Stimulated activated naive CD8-positive, alpha-beta T cell treated with anti-CD3 and anti-CD28 coated beads, Interleukin-15, amount 100 ng/mL, for 72 hours (primary cell): Measurements from ENCODE around the gene LCE4A.
"Not testable (repeated sequence)": the region's sequence is repeated elsewhere in the genome, so short reads cannot be mapped to it uniquely, and the experiment has no call there.

Source experiments
- ATAC-seq: fragments of 150-1000 bp; cut with Tn5 transposase; 2 replicates; pipeline ENCODE4 v1.10.0; 2021; ENCODE audit warnings: mild to moderate bottlenecking, moderate library complexity
- DNase-seq, 2 donors: peaks; one replicate each; pipeline ENCODE4 v3.0.0; 2021 to 2022
- H3K27ac Mint-ChIP-seq, 2 donors: one replicate each; pipeline ENCODE4 v1.8.0; 2022; ENCODE audit warnings: mild to moderate bottlenecking in 2 of 2, mixed read lengths in 2 of 2, moderate library complexity in 2 of 2
- H3K27me3 Mint-ChIP-seq: one replicate; pipeline ENCODE4 v1.8.0; 2022; ENCODE audit warnings: mixed read lengths
- H3K4me1 Mint-ChIP-seq: one replicate; pipeline ENCODE4 v1.8.0; 2022; ENCODE audit warnings: mild to moderate bottlenecking, mixed read lengths
- H3K4me3 Mint-ChIP-seq, 2 donors: one replicate each; pipeline ENCODE4 v1.8.0; 2022; ENCODE audit warnings: mild to moderate bottlenecking in 2 of 2, mixed read lengths in 2 of 2, moderate library complexity in 1 of 2
- H3K9me3 Mint-ChIP-seq, 2 donors: one replicate each; pipeline ENCODE4 v1.8.0; 2022; ENCODE audit warnings: mixed read lengths in 2 of 2

LCE4A gene, protein sequence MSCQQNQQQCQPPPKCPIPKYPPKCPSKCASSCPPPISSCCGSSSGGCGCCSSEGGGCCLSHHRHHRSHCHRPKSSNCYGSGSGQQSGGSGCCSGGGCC

GRCh38 chr1:152707860-152708259 is at the start of gene LCE4A:
Gene LCE4A (plus strand): TSS chr1:152708160. CDS start chr1:152709076, 916 bp downstream.
- Mint-ChIP-seq H3K9me3 (no peaks in the 10 kb centered on the region), H3K27me3 (peaks cover 30% of the 10 kb centered on the region), H3K4me1 (no peaks in the 10 kb centered on the region), H3K4me3 (no peak within 1 kb of the TSS), H3K27ac (peak within 1 kb of the TSS in 1 of 2 donors; percentile 43)
- ATAC-seq (no peak), DNase-seq (no peak)

DNA sequence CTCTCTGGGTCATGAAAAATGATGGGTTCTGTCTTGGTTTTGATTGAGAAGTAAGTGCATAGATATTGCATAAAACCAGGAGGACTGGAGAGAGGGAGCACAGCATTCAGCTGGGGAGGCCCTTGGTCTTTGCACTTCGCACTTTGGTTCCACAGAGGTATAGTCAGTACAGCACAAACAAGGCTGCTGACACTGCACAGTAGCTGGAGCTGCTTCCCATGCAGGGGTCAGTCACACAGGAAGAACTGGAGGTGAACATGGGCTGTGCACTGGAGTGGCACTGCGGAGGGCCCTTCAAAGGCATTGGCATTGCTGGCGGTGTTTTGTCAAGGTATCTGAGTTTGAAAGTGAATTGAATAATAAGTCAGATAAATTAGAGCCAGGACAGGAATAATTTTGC is 49.3 kb upstream of the LCE4A start:
- DNase-seq (no peak), ATAC-seq (no peak)
- Mint-ChIP-seq H3K9me3 (no peaks in the 10 kb centered on the region), H3K27me3 (peaks cover 10% of the 10 kb centered on the region), H3K4me1 (peaks cover 4% of the 10 kb centered on the region), H3K27ac (no peak overlapping the region), H3K4me3 (no peak overlapping the region)

DNA sequence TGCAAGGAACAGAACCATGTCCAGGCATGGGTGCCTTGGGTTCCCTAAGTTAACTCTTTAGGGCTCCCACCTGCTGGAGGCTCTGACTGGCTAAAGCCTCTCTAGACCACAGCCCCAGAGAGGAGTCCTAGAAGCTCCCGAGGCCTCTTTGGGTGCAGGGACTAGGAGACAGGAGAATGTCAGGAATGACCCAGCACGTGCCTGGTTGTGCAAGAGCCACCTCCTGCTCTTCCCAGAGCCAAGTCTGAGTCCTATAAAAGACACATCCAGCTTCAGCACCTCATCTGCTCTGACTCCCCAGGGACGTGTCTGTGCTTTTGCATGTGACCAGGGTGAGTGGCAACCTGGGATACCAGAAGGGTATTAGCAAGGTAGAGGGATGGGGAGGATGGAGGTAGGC is 44.9 kb upstream of the LCE4A start, which contains the start of gene LCE2D:
Gene LCE2D, plus strand, starts transcription at position 283 of the 400 bp plus-strand sequence. CDS start 726 bp downstream, outside the sequence.
- Mint-ChIP-seq H3K27ac (no peak within 1 kb of the TSS), H3K4me3 (no peak within 1 kb of the TSS), H3K9me3 (no peaks in the 10 kb centered on the region), H3K27me3 (peaks cover 29% of the 10 kb centered on the region), H3K4me1 (no peaks in the 10 kb centered on the region)
- DNase-seq (no peak), ATAC-seq (no peak)

- H3K4me3 Mint-ChIP-seq, H3K4me1 Mint-ChIP-seq, H3K9me3 Mint-ChIP-seq, DNase-seq, ATAC-seq, H3K27ac Mint-ChIP-seq: not testable (repeated sequence)
- peaks cover 29% of the 10 kb centered on the region for H3K27me3 Mint-ChIP-seq
These were observed 41.8 kb upstream of the LCE4A start for GRCh38 chr1:152666171-152666570.

- H3K4me1 Mint-ChIP-seq: no peaks in the 10 kb centered on the region
- ATAC-seq (no peak), DNase-seq (no peak)
- peaks cover 31% of the 10 kb centered on the region for H3K27me3 Mint-ChIP-seq
- H3K27ac Mint-ChIP-seq: no peak overlapping the region
- H3K4me3 Mint-ChIP-seq: no peak overlapping the region
- no peaks in the 10 kb centered on the region for H3K9me3 Mint-ChIP-seq
These were observed 40.3 kb upstream of the LCE4A start for GRCh38 chr1:152667648-152668047.

GRCh38 chr1:152673016-152673415 is 34.9 kb upstream of the LCE4A start:
- Mint-ChIP-seq H3K9me3 (no peaks in the 10 kb centered on the region), H3K4me3 (no peak overlapping the region), H3K4me1 (no peaks in the 10 kb centered on the region), H3K27ac (no peak overlapping the region), H3K27me3 (peaks cover 32% of the 10 kb centered on the region)
- ATAC-seq (no peak), DNase-seq (no peak)

DNA sequence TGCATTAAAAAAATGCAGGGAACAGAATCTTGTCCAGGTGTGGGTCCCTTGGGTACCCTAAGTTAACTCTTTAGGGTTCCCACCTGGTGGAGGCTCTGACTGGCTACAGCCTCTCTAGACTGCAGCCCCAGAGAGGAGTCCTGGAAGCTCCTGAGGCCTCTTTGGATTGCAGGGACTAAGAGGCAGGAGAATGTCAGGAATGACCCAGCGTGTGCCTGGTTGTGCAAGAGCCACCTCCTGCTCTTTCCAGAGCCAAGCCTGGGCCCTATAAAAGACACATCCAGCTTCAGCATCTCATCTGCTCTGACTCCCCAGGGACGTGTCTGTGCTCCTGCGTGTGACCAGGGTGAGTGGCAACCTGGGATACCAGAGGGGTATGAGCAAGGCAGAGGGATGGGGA is 33.0 kb upstream of the LCE4A start, which contains the start of gene LCE2C:
Gene LCE2C, plus strand, starts transcription at position 297 of the 400 bp plus-strand sequence. CDS start 737 bp downstream, outside the sequence.
- not testable (repeated sequence) for H3K9me3 Mint-ChIP-seq, H3K4me3 Mint-ChIP-seq, H3K4me1 Mint-ChIP-seq, DNase-seq, H3K27ac Mint-ChIP-seq, ATAC-seq
- peaks cover 51% of the 10 kb centered on the region for H3K27me3 Mint-ChIP-seq

GRCh38 chr1:152679459-152679858 is 28.5 kb upstream of the LCE4A start:
- DNase-seq (no peak), ATAC-seq (no peak)
- Mint-ChIP-seq H3K4me1 (no peaks in the 10 kb centered on the region), H3K27me3 (peaks cover 61% of the 10 kb centered on the region), H3K9me3 (no peaks in the 10 kb centered on the region), H3K27ac (no peak overlapping the region), H3K4me3 (no peak overlapping the region)

DNA sequence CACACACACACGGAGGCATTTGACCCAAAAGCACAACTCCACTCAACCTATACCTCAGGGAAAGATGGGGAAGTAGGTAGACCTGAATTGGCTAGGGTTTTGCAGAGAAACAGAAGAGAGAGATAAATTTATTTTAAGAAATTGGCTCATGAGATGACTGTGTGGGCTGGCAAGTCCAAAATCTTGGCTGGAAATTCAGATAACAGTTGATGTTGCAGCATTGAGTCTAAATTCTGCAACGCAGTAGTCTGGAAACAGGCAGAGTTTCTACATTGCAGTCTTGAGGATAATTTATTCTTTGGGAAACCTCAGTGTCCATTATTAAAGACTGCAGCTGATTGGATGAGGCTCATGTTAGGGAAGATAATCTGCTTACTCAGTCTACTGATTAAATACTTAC is 26.3 kb upstream of the LCE4A start:
- no peak overlapping the region for H3K27ac Mint-ChIP-seq
- DNase-seq: no peak
- H3K27me3 Mint-ChIP-seq: peaks cover 55% of the 10 kb centered on the region
- no peaks in the 10 kb centered on the region for H3K4me1 Mint-ChIP-seq
- no peak overlapping the region for H3K4me3 Mint-ChIP-seq
- no peaks in the 10 kb centered on the region for H3K9me3 Mint-ChIP-seq
- ATAC-seq: no peak

GRCh38 chr1:152683846-152684245 is 24.1 kb upstream of the LCE4A start:
- Mint-ChIP-seq H3K4me1 (no peaks in the 10 kb centered on the region), H3K27ac (no peak overlapping the region), H3K27me3 (peaks cover 39% of the 10 kb centered on the region), H3K4me3 (no peak overlapping the region), H3K9me3 (no peaks in the 10 kb centered on the region)
- DNase-seq (no peak), ATAC-seq (no peak)

GRCh38 chr1:152685823-152686222 is 22.1 kb upstream of the LCE4A start, which contains the start of gene LCE2B:
Gene LCE2B (plus strand): TSS chr1:152686123. CDS start chr1:152686844, 721 bp downstream.
- H3K27ac Mint-ChIP-seq, DNase-seq, ATAC-seq, H3K4me3 Mint-ChIP-seq, H3K4me1 Mint-ChIP-seq, H3K9me3 Mint-ChIP-seq: not testable (repeated sequence)
- peaks cover 39% of the 10 kb centered on the region for H3K27me3 Mint-ChIP-seq

GRCh38 chr1:152697701-152698600 is 10.0 kb upstream of the LCE4A start, which contains the start of gene LCE2A:
Gene LCE2A (plus strand): TSS chr1:152698345. CDS start chr1:152698902, 557 bp downstream.
- Mint-ChIP-seq H3K27me3 (peaks cover 13% of the 10 kb centered on the region), H3K4me3 (no peak within 1 kb of the TSS), H3K27ac (peak within 1 kb of the TSS in 1 of 2 donors; percentile 20), H3K9me3 (peaks cover 0 to 8% of the 10 kb centered on the region in 2 donors), H3K4me1 (no peaks in the 10 kb centered on the region)
- no peak for ATAC-seq
- DNase-seq: no peak

DNA sequence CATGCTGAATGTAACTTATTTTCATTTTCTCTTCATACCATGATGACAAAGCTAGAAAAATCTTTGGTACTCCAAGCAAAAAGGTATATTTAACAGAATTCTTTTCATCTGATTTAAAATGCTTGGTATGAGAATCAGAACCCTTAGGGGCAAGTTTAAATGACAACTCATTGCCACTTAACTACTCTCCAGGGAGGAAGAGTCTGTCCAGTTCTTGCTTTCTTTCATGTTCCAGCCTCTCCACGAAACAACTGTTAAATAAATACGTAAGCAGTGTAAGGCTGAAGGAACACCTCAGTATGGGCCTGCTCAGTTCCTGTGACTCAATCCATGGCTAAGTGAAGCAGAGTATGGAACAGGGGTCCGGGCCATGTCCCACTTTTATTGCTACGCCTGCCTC is 8.2 kb upstream of the LCE4A start:
- ATAC-seq: no peak
- H3K4me3 Mint-ChIP-seq: no peak overlapping the region
- no peaks in the 10 kb centered on the region for H3K9me3 Mint-ChIP-seq
- H3K4me1 Mint-ChIP-seq: no peaks in the 10 kb centered on the region
- no peak for DNase-seq
- H3K27me3 Mint-ChIP-seq: peaks cover 8% of the 10 kb centered on the region
- no peak overlapping the region for H3K27ac Mint-ChIP-seq

DNA sequence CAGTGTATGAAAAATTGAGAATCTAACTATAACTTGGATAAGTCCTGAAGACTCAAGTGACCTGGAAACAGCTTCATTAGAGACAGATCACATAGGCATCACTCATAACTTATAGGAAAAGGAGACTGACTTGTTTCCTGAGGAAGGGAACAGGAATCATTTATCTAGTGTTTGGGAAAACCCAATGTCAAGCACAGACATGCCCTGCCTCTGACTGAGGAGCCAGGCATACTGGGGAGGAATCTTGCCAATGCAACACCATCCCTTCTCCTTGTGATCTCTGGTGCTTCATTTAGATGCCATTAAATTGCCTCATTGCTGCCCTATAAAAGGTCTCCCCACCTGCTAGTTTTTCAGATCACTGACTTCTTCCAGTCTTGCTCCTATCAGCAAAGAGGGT is 10.3 kb downstream of the LCE4A start:
- Mint-ChIP-seq H3K27me3 (peaks cover 18% of the 10 kb centered on the region), H3K4me3 (no peak overlapping the region), H3K27ac (no peak overlapping the region), H3K4me1 (no peaks in the 10 kb centered on the region), H3K9me3 (peaks cover 0 to 11% of the 10 kb centered on the region in 2 donors)
- no peak for ATAC-seq
- DNase-seq: no peak

GRCh38 chr1:152725261-152725660 is 17.3 kb downstream of the LCE4A start:
- DNase-seq: no peak
- Mint-ChIP-seq H3K27me3 (no peaks in the 10 kb centered on the region), H3K27ac (no peak overlapping the region), H3K4me3 (no peak overlapping the region), H3K4me1 (no peaks in the 10 kb centered on the region), H3K9me3 (no peaks in the 10 kb centered on the region)
- no peak for ATAC-seq

GRCh38 chr1:152728986-152729385 is 21.0 kb downstream of the LCE4A start:
- Mint-ChIP-seq H3K4me3 (no peak overlapping the region), H3K9me3 (no peaks in the 10 kb centered on the region), H3K4me1 (no peaks in the 10 kb centered on the region), H3K27me3 (no peaks in the 10 kb centered on the region), H3K27ac (no peak overlapping the region)
- DNase-seq (no peak), ATAC-seq (no peak)
